M059J (cell line): ENCODE data around the gene CALN1. TPM values are rescaled to one million over a fixed set of nuclear protein-coding genes. Genes with fewer than 3 reads are reported as not detected.
A peak's percentile ranks its signal among the peaks of the same experiment; 100 is the strongest.
"Not testable (repeated sequence)": the region's sequence is repeated elsewhere in the genome, so short reads cannot be mapped to it uniquely, and the experiment has no call there.

Experiments used
- DNase-seq: peaks from one replicate; pipeline ENCODE4 v3.0.0-alpha.2; 2012; ENCODE audit warnings: low read depth
- total RNA-seq: library from RNA; depleted of rRNA; stranded (reverse); fragments of >200 nt; shearing (Covaris generic); gene quantifications from 2 replicates; pipeline ENCODE4 v1.2.3, GENCODE V29; 2014

Gene CALN1
- total RNA-seq, 1 experiment from 2014 or later: not detected

DNA sequence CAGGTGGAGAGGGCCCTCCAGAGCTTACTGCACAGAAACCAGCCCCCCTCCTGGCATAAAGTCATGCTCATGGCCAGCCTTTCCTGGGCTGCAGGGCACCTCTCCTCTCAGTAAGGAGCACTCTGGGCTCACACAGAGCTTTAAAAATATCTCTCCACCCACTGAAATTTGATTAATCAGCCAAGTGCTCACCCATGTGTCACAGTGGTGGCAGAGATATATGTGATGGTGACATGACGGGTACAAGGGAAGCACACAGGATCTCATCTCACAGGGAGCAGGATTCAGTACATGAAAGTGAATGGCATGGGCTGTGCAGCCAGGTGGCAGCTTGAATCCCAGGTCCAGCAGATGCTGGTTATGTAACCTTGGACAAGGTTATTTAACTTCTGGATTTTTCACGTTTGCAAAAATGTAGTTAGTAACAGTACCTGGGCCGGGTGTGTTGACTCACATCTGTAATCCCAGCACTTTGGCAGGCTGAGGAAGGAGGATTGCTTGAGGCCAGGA is 144.8 kb downstream of the CALN1 start:
- no peak for DNase-seq

DNA sequence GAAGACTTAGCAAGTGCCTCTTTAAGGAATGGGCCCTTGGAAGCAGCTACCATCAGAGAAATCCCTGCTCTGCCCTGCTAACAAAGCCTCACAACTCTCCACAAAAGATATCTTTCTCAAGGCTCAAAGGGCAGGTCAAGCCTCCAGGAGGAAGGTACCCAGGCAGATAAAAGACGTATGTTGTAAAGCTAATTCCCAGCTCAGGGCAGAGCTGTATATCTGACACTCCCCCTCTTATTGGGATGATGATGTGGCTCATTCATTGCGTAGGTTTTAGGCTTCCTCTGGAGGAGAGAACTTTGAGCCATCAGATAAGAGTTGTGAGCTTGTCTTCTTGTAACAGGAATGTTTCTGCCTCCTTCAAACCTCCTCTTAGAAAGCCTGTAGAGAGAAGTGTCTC is 145.4 kb downstream of the CALN1 start:
- DNase-seq: no peak

DNA sequence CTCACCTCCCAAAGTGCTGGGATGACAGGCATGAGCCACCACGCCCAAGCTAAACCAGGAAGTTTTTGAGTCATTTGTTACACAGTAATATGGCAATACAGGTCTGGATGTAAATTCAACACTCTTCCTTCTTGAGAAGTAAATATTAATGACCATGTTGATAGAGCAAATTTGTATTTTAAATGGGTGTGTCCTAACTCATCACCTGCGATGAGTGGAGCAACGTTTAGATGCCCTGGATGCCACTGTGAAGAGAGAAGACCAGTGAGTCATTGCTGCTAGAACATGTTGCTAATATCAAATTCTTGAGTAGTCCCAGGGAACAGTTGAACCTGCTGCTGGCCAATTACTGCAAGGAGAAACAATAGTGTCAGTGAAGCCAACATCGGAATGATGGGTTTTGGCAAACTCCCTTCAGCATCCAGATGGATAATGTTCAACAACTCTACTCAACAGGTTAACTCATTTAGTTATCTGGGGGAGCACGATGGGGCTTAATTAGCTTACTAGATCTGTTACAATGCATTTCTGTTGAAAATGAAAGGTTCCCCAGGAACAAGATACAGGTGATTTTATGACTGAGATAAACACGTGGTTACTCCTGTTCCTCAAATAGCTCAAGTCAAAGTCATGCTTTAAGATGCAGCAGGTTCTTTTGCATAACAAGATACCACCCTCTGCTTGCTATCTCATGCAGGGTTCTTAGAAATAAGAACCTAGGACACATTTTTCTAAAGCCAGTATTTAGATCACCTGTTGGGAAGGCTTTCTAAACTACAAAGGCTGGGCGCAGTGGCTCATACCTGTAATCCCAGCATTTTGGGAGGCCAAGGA is 146.8 kb downstream of the CALN1 start:
- DNase-seq: no peak

DNA sequence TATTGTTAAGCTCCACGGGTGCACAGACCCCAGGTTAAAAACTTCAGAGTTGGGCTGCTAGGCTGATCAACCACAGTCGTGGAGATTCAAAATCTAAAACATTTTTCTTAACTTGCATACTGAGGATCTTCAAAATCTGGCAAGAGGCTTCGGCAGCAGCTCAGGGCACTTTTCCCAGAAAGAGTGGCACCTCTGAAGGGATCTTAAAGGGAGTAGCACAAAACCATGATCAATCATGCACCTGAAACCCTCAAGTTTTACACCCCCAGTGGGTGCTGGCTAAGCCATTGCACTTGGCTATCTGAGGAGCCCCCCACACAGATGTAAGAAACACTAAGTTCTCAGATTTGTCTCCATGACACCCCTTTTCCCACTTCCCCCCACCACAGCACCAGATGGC is 151.7 kb downstream of the CALN1 start:
- no peak for DNase-seq

- DNase-seq: no peak
Measured at GRCh38 chr7:72258074-72258473, 154.1 kb downstream of the CALN1 start.

- no peak for DNase-seq
Measured at GRCh38 chr7:72254455-72254854, 157.7 kb downstream of the CALN1 start.

- no peak for DNase-seq
Measured at GRCh38 chr7:72249106-72249505, 163.0 kb downstream of the CALN1 start.

- DNase-seq: peak; percentile 11
Measured at GRCh38 chr7:72244826-72245398, 167.2 kb downstream of the CALN1 start.

- DNase-seq: no peak
Measured at GRCh38 chr7:72243329-72243728, 168.8 kb downstream of the CALN1 start.

- DNase-seq: no peak
Measured at GRCh38 chr7:72235351-72235750, 176.8 kb downstream of the CALN1 start.

GRCh38 chr7:72234086-72234485 is 178.1 kb downstream of the CALN1 start:
- no peak for DNase-seq

DNA sequence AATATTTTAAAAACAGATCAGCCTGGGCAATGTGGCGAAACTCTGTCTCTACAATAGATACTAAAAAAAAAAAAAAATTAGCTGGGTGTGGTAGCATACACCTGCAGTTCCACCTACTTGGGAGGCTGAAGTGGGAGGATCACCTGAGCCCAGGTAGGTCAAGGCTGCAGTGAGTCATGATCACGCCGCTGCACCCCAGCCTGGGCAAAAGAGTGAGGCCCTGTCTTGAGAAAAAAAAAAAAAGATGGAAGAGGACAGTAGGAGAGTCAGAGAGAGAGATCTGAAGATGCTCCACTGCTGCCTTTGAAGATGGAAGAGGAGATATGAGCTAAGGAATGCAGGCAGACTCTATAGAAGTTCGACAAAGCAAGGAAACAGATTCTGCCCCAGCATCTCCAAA is 181.9 kb downstream of the CALN1 start:
- DNase-seq: no peak

- DNase-seq: no peak
Measured at GRCh38 chr7:72223351-72223750, 188.8 kb downstream of the CALN1 start.

GRCh38 chr7:72222136-72222535 is 190.0 kb downstream of the CALN1 start:
- no peak for DNase-seq

- DNase-seq: no peak
Measured at GRCh38 chr7:72219500-72219899, 192.6 kb downstream of the CALN1 start.

DNA sequence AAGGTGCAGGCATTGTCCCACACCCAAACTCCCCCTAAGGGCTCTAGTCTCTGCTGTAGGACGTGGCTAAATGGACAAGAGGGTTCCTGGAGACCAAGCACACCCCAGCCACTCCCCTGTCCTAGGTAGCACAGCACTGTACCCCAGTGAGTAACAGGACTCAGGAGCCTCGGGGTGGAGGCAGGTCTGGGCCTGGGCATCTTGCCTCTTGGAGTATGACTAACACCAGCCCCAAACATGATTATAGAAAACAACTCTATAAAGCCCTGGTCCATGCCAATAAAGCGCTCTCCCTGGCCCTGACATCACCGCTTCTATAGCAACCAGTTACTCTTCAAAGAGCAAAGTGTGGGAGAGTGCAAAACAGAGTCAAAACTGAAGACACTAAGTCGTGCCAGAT is 195.0 kb downstream of the CALN1 start:
- DNase-seq: peak; percentile 90

- DNase-seq: no peak
Measured at GRCh38 chr7:72213769-72214168, 198.4 kb downstream of the CALN1 start.

DNA sequence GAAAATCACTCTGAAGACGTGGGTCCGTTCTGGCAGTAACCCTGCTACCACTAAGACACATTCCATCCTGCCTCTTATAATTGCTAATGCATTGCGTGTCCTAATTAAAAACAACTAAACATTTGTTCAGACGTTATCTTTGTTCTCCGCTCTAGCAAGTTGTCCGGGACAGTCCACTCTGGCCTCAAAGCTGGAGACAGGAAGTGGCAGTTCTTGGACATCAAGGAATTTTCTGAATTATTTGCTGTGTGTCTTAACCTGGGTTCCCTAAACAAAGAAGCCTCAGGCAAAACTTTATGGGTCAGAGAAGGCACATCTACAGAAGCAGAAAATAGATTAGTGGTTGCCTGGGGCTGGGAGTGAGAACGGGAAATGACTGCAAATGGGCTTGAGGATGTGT is 199.1 kb downstream of the CALN1 start:
- DNase-seq: peak; percentile 93

GRCh38 chr7:72211175-72211574 is 201.0 kb downstream of the CALN1 start:
- peak; percentile 46 for DNase-seq

DNA sequence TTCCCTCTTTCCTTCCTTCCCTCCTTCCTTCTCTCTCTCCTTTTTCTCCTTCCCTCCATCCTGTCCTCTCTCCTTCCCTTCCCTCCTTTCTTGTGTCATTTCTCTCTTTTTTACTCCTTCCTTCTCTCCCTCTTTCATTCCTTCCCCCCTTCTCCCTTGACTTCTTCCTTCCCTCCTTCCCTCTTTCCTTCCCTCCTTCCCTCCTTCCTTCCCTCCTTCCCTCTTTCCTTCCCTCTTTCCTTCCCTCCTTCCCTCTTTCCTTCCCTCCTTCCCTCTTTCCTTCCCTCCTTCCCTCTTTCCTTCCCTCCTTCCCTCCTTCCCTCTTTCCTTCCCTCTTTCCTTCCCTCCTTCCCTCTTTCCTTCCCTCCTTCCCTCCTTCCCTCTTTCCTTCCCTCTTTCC is 203.1 kb downstream of the CALN1 start:
- DNase-seq: not testable (repeated sequence)

DNA sequence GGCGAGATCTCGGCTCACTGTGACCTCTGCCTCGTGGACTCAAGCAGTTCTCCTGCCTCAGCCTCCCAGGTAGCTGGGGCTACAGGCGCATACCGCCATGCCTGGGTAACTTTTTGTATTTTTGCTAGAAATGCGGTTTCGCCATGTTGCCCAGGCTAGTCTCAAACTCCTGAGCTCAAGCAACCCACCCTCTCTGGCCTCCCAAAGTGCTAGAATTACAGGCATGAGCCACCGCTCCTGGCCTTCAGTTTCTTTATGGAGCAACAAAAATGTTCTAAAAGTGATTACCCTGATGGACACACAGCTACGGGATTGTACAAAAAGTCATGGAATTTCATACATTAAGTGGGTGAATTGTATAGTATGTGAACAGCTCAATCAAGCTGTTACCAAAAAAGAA is 216.0 kb downstream of the CALN1 start:
- no peak for DNase-seq

- DNase-seq: no peak
Measured at GRCh38 chr7:72190919-72191318, 221.2 kb downstream of the CALN1 start.

- DNase-seq: no peak
Measured at GRCh38 chr7:72190146-72190545, 222.0 kb downstream of the CALN1 start.
